WTC11 (cell line): ENCODE results near the gene SPRY1. TPM values are rescaled to one million over a fixed set of nuclear protein-coding genes. Genes with fewer than 3 reads are reported as not detected.

Experiments used
- ATAC-seq: fragments of 200-7000 bp; cut with Tn5 transposase; 2 replicates; pipeline ENCODE4 v1.10.0; 2021; ENCODE audit warnings: mild to moderate bottlenecking, moderate library complexity
- CTCF ChIA-PET: fragments of 300-600 bp; sonication (Branson Sonifier 250); formaldehyde crosslinking; loops from one replicate; lab custom pipeline; 2021; ENCODE audit warnings: antibody characterized with exemption; lab: Charles Lee
- POLR2A ChIA-PET: fragments of 350-600 bp; sonication (Branson Sonifier 250); formaldehyde crosslinking; loops from one replicate; lab custom pipeline; 2021; ENCODE audit warnings: antibody characterized with exemption; lab: Charles Lee
- DNase-seq: peaks from one replicate; pipeline ENCODE4 v3.0.0; 2021; ENCODE audit warnings: low spot score
- H3K27ac Mint-ChIP-seq: 2 replicates; pipeline ENCODE4 v1.8.0; 2021; ENCODE audit warnings: mixed read lengths
- H3K27me3 Mint-ChIP-seq: 2 replicates; pipeline ENCODE4 v1.8.0; 2021; ENCODE audit warnings: low read depth, mild to moderate bottlenecking, moderate library complexity, mixed read lengths
- H3K36me3 Mint-ChIP-seq: 2 replicates; pipeline ENCODE4 v1.8.0; 2021; ENCODE audit warnings: mixed read lengths
- H3K4me1 Mint-ChIP-seq: 2 replicates; pipeline ENCODE4 v1.8.0; 2022; ENCODE audit warnings: mixed read lengths
- H3K4me3 Mint-ChIP-seq: 2 replicates; pipeline ENCODE4 v1.8.0; 2021; ENCODE audit warnings: mild to moderate bottlenecking, moderate library complexity, mixed read lengths
- H3K9me3 Mint-ChIP-seq: 2 replicates; pipeline ENCODE4 v1.8.0; 2021; ENCODE audit warnings: mixed read lengths
- CREB1 ChIP-seq: sonication (generic); formaldehyde crosslinking; IDR thresholded peaks from 2 replicates; pipeline ENCODE4 v1.8.0; 2023; ENCODE audit warnings: mild to moderate bottlenecking, missing genetic modification reagents
- EMX1 ChIP-seq: fragments of 250-450 bp; sonication (Bioruptor Pico); IDR thresholded peaks from 2 replicates; pipeline ENCODE4 v1.8.0; 2021; ENCODE audit warnings: mild to moderate bottlenecking
- GABPB1 ChIP-seq: sonication (generic); formaldehyde crosslinking; IDR thresholded peaks from 2 replicates; pipeline ENCODE4 v1.8.1; 2023; ENCODE audit warnings: mild to moderate bottlenecking, missing genetic modification reagents
- GRHL2 ChIP-seq: fragments of 250-450 bp; sonication (Bioruptor Pico); IDR thresholded peaks from 2 replicates; pipeline ENCODE4 v1.8.0; 2022; ENCODE audit warnings: mild to moderate bottlenecking, moderate library complexity; ENCODE audit not compliant: insufficient replicate concordance, severe bottlenecking
- RELA ChIP-seq: sonication (generic); formaldehyde crosslinking; IDR thresholded peaks from 2 replicates; pipeline ENCODE4 v1.8.1; 2022; ENCODE audit warnings: missing genetic modification reagents, mild to moderate bottlenecking, borderline replicate concordance
- TEAD4 ChIP-seq: sonication (generic); formaldehyde crosslinking; IDR thresholded peaks from 2 replicates; pipeline ENCODE4 v1.8.0; 2022; ENCODE audit warnings: mild to moderate bottlenecking, missing genetic modification reagents
- TP53 ChIP-seq: sonication (generic); formaldehyde crosslinking; IDR thresholded peaks from 2 replicates; pipeline ENCODE4 v1.8.1; 2023; ENCODE audit warnings: mild to moderate bottlenecking, missing genetic modification reagents
- total RNA-seq: library from RNA; stranded (reverse); gene quantifications from 3 replicates; pipeline ENCODE4 v1.2.3, GENCODE V29; 2021
- TF ChIP-seq, protein P1 (sequence below): sonication (generic); formaldehyde crosslinking; IDR thresholded peaks from 2 replicates; pipeline ENCODE4 v1.8.1; 2023; ENCODE audit warnings: mild to moderate bottlenecking, missing genetic modification reagents
- TF ChIP-seq, protein P2 (sequence below): sonication (generic); formaldehyde crosslinking; IDR thresholded peaks from 2 replicates; pipeline ENCODE4 v1.8.1; 2023; ENCODE audit warnings: mild to moderate bottlenecking, missing genetic modification reagents, borderline replicate concordance
- TF ChIP-seq, protein P3 (sequence below): sonication (generic); formaldehyde crosslinking; IDR thresholded peaks from 2 replicates; pipeline ENCODE4 v1.8.1; 2022; ENCODE audit warnings: missing genetic modification reagents, borderline replicate concordance
- TF ChIP-seq, protein P4 (sequence below): sonication (generic); formaldehyde crosslinking; IDR thresholded peaks from 2 replicates; pipeline ENCODE4 v1.8.0; 2022; ENCODE audit warnings: missing genetic modification reagents
- TF ChIP-seq, protein P5 (sequence below): fragments of 250-450 bp; sonication (Bioruptor Pico); IDR thresholded peaks from 2 replicates; pipeline ENCODE4 v1.9.0; 2021; ENCODE audit warnings: mild to moderate bottlenecking
- TF ChIP-seq, protein P6 (sequence below): sonication (generic); formaldehyde crosslinking; IDR thresholded peaks from 2 replicates; pipeline ENCODE4 v1.8.0; 2022; ENCODE audit warnings: mild to moderate bottlenecking, missing genetic modification reagents

SPRY1 gene
- total RNA-seq, 1 experiment from 2014 or later: 107 TPM

DNA sequence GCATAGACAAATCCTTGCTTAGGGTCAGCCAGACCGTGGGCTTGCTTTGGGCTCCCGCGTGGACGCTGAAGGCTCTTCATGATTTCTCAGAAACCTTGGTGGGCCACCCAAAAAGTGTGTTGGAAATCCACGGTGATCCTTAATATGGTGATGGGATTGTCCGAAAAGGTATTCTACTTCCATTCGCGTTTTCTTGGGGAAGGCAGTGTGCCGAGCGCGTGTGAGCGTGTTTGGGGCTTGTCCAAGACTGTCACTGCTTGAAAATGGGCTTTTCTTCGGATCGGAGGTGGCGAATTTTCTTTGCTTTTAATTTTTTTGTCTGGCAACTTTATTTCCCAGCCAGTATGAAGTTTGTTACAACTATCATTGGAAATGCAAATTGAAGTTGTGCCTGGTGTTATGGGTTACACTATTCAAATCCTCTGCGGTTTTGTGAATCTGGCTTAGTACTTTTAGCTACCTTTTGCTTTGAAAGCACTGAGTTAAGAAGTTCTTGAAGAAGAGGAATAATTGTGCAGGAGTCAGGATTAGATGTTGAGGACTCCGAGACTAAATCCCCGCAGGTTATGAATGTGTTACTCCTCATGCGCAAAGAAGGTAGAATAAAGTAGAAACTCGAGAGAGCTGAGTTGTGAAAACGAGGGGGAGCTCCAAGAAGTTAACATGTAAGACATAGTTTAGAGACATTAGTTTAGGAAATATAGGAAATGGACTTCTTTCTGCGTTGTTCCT is 3.2 kb downstream of the SPRY1 start:
- H3K4me1 Mint-ChIP-seq: peaks cover 50% of the 10 kb centered on the region
- POLR2A ChIA-PET: interaction anchor here (0.9 to 1.1 kb wide), 3 partner anchors 9 to 166 kb away, joined by 3 to 7 read pairs (median 3); no protein-coding TSS in a partner anchor
- peaks cover 52% of the 10 kb centered on the region for H3K36me3 Mint-ChIP-seq
- TF ChIP-seq GABPB1 (CRISPR knock-in tag): no peak
- TF ChIP-seq, protein P1, sequence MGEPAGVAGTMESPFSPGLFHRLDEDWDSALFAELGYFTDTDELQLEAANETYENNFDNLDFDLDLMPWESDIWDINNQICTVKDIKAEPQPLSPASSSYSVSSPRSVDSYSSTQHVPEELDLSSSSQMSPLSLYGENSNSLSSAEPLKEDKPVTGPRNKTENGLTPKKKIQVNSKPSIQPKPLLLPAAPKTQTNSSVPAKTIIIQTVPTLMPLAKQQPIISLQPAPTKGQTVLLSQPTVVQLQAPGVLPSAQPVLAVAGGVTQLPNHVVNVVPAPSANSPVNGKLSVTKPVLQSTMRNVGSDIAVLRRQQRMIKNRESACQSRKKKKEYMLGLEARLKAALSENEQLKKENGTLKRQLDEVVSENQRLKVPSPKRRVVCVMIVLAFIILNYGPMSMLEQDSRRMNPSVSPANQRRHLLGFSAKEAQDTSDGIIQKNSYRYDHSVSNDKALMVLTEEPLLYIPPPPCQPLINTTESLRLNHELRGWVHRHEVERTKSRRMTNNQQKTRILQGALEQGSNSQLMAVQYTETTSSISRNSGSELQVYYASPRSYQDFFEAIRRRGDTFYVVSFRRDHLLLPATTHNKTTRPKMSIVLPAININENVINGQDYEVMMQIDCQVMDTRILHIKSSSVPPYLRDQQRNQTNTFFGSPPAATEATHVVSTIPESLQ (CRISPR knock-in tag): no peak
- TF ChIP-seq EMX1: no peak
- TF ChIP-seq, protein P2, sequence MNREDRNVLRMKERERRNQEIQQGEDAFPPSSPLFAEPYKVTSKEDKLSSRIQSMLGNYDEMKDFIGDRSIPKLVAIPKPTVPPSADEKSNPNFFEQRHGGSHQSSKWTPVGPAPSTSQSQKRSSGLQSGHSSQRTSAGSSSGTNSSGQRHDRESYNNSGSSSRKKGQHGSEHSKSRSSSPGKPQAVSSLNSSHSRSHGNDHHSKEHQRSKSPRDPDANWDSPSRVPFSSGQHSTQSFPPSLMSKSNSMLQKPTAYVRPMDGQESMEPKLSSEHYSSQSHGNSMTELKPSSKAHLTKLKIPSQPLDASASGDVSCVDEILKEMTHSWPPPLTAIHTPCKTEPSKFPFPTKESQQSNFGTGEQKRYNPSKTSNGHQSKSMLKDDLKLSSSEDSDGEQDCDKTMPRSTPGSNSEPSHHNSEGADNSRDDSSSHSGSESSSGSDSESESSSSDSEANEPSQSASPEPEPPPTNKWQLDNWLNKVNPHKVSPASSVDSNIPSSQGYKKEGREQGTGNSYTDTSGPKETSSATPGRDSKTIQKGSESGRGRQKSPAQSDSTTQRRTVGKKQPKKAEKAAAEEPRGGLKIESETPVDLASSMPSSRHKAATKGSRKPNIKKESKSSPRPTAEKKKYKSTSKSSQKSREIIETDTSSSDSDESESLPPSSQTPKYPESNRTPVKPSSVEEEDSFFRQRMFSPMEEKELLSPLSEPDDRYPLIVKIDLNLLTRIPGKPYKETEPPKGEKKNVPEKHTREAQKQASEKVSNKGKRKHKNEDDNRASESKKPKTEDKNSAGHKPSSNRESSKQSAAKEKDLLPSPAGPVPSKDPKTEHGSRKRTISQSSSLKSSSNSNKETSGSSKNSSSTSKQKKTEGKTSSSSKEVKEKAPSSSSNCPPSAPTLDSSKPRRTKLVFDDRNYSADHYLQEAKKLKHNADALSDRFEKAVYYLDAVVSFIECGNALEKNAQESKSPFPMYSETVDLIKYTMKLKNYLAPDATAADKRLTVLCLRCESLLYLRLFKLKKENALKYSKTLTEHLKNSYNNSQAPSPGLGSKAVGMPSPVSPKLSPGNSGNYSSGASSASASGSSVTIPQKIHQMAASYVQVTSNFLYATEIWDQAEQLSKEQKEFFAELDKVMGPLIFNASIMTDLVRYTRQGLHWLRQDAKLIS: no peak
- TF ChIP-seq TEAD4 (CRISPR knock-in tag): no peak
- TF ChIP-seq, protein P3, sequence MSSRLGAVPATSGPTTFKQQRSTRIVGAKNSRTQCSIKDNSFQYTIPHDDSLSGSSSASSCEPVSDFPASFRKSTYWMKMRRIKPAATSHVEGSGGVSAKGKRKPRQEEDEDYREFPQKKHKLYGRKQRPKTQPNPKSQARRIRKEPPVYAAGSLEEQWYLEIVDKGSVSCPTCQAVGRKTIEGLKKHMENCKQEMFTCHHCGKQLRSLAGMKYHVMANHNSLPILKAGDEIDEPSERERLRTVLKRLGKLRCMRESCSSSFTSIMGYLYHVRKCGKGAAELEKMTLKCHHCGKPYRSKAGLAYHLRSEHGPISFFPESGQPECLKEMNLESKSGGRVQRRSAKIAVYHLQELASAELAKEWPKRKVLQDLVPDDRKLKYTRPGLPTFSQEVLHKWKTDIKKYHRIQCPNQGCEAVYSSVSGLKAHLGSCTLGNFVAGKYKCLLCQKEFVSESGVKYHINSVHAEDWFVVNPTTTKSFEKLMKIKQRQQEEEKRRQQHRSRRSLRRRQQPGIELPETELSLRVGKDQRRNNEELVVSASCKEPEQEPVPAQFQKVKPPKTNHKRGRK (CRISPR knock-in tag): no peak
- no peak for TF ChIP-seq CREB1
- no peak for TF ChIP-seq RELA (CRISPR knock-in tag)
- no peak for TF ChIP-seq GRHL2 (CRISPR knock-in tag)
- TF ChIP-seq, protein P4, sequence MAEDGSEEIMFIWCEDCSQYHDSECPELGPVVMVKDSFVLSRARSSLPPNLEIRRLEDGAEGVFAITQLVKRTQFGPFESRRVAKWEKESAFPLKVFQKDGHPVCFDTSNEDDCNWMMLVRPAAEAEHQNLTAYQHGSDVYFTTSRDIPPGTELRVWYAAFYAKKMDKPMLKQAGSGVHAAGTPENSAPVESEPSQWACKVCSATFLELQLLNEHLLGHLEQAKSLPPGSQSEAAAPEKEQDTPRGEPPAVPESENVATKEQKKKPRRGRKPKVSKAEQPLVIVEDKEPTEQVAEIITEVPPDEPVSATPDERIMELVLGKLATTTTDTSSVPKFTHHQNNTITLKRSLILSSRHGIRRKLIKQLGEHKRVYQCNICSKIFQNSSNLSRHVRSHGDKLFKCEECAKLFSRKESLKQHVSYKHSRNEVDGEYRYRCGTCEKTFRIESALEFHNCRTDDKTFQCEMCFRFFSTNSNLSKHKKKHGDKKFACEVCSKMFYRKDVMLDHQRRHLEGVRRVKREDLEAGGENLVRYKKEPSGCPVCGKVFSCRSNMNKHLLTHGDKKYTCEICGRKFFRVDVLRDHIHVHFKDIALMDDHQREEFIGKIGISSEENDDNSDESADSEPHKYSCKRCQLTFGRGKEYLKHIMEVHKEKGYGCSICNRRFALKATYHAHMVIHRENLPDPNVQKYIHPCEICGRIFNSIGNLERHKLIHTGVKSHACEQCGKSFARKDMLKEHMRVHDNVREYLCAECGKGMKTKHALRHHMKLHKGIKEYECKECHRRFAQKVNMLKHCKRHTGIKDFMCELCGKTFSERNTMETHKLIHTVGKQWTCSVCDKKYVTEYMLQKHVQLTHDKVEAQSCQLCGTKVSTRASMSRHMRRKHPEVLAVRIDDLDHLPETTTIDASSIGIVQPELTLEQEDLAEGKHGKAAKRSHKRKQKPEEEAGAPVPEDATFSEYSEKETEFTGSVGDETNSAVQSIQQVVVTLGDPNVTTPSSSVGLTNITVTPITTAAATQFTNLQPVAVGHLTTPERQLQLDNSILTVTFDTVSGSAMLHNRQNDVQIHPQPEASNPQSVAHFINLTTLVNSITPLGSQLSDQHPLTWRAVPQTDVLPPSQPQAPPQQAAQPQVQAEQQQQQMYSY (CRISPR knock-in tag): no peak
- no peak for TF ChIP-seq TP53 (CRISPR knock-in tag)
- TF ChIP-seq, protein P5, sequence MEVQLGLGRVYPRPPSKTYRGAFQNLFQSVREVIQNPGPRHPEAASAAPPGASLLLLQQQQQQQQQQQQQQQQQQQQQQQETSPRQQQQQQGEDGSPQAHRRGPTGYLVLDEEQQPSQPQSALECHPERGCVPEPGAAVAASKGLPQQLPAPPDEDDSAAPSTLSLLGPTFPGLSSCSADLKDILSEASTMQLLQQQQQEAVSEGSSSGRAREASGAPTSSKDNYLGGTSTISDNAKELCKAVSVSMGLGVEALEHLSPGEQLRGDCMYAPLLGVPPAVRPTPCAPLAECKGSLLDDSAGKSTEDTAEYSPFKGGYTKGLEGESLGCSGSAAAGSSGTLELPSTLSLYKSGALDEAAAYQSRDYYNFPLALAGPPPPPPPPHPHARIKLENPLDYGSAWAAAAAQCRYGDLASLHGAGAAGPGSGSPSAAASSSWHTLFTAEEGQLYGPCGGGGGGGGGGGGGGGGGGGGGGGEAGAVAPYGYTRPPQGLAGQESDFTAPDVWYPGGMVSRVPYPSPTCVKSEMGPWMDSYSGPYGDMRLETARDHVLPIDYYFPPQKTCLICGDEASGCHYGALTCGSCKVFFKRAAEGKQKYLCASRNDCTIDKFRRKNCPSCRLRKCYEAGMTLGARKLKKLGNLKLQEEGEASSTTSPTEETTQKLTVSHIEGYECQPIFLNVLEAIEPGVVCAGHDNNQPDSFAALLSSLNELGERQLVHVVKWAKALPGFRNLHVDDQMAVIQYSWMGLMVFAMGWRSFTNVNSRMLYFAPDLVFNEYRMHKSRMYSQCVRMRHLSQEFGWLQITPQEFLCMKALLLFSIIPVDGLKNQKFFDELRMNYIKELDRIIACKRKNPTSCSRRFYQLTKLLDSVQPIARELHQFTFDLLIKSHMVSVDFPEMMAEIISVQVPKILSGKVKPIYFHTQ (CRISPR knock-in tag): no peak
- TF ChIP-seq, protein P6, sequence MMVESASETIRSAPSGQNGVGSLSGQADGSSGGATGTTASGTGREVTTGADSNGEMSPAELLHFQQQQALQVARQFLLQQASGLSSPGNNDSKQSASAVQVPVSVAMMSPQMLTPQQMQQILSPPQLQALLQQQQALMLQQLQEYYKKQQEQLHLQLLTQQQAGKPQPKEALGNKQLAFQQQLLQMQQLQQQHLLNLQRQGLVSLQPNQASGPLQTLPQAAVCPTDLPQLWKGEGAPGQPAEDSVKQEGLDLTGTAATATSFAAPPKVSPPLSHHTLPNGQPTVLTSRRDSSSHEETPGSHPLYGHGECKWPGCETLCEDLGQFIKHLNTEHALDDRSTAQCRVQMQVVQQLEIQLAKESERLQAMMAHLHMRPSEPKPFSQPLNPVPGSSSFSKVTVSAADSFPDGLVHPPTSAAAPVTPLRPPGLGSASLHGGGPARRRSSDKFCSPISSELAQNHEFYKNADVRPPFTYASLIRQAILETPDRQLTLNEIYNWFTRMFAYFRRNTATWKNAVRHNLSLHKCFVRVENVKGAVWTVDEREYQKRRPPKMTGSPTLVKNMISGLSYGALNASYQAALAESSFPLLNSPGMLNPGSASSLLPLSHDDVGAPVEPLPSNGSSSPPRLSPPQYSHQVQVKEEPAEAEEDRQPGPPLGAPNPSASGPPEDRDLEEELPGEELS (CRISPR knock-in tag): no peak
- TF ChIP-seq, all 79 proteins: peak for 0
- DNase-seq: no peak
- H3K4me3 Mint-ChIP-seq: peak overlapping the region; percentile 93
- no peaks in the 10 kb centered on the region for H3K9me3 Mint-ChIP-seq
- CTCF ChIA-PET: interaction anchor here (0.7 to 1.2 kb wide), 3 partner anchors 10 to 165 kb away, joined by 3 to 4 read pairs (median 3); no protein-coding TSS in a partner anchor
- peak overlapping the region; percentile 89 for H3K27ac Mint-ChIP-seq
- no peaks in the 10 kb centered on the region for H3K27me3 Mint-ChIP-seq
- no peak for ATAC-seq
